Activated naive CD4-positive, alpha-beta T cell treated with anti-CD3 and anti-CD28 coated beads, Interleukin-2, amount 50 U/mL, for 16 hours (primary cell): ENCODE measurements around the gene WHRN.

Experiments used
- DNase-seq: peaks from one replicate; pipeline ENCODE4 v3.0.0-alpha.2; 2020

Gene WHRN

GRCh38 chr9:114505187-114506081 lies at the start of gene WHRN:
WHRN (minus strand) TSS chr9:114505473; CDS start chr9:114504801, 672 bp downstream.
- DNase-seq, result peak; percentile 86

GRCh38 chr9:114553202-114553601 lies 47.9 kb upstream of the WHRN start:
- no peak for DNase-seq

GRCh38 chr9:114552706-114553105 lies 47.4 kb upstream of the WHRN start:
- DNase-seq, result no peak

- DNase-seq, result no peak
Observed at GRCh38 chr9:114551750-114552685, 46.7 kb upstream of the WHRN start.

GRCh38 chr9:114549697-114550330 lies 44.5 kb upstream of the WHRN start:
- no peak for DNase-seq

- DNase-seq, result no peak
Observed at GRCh38 chr9:114546851-114547250, 41.6 kb upstream of the WHRN start.

GRCh38 chr9:114545055-114545454 lies 39.8 kb upstream of the WHRN start:
- no peak for DNase-seq

GRCh38 chr9:114539701-114540380 lies 34.6 kb upstream of the WHRN start:
- no peak for DNase-seq

GRCh38 chr9:114538241-114538640 lies 33.0 kb upstream of the WHRN start:
- DNase-seq, result peak; percentile 21

GRCh38 chr9:114532561-114533237 lies 27.4 kb upstream of the WHRN start:
- DNase-seq, result no peak

GRCh38 chr9:114529285-114529684 lies 24.0 kb upstream of the WHRN start:
- no peak for DNase-seq

- DNase-seq, result no peak
Observed at GRCh38 chr9:114526807-114527206, 21.5 kb upstream of the WHRN start.

GRCh38 chr9:114525513-114525912 lies 20.2 kb upstream of the WHRN start:
- no peak for DNase-seq

- no peak for DNase-seq
Observed at GRCh38 chr9:114524247-114524681, 19.0 kb upstream of the WHRN start.

- no peak for DNase-seq
Observed at GRCh38 chr9:114522847-114523246, 17.6 kb upstream of the WHRN start.

GRCh38 chr9:114522286-114522685 lies 17.0 kb upstream of the WHRN start:
- no peak for DNase-seq

- DNase-seq, result no peak
Observed at GRCh38 chr9:114521846-114522245, 16.6 kb upstream of the WHRN start.

- no peak for DNase-seq
Observed at GRCh38 chr9:114518599-114519022, 13.3 kb upstream of the WHRN start.

GRCh38 chr9:114518120-114518519 lies 12.8 kb upstream of the WHRN start:
- no peak for DNase-seq

GRCh38 chr9:114516913-114517312 lies 11.6 kb upstream of the WHRN start:
- no peak for DNase-seq

GRCh38 chr9:114515528-114515927 lies 10.3 kb upstream of the WHRN start:
- DNase-seq, result no peak

GRCh38 chr9:114513959-114514267 lies 8.6 kb upstream of the WHRN start:
- DNase-seq, result no peak
